HCT116 (cell line): Measurements from ENCODE around the gene TRMU. TPM values are rescaled to one million over a fixed set of nuclear protein-coding genes. Genes with fewer than 3 reads are reported as not detected.

Experiments
- ATAC-seq: fragments of 200-7000 bp; cut with Tn5 transposase; 2 replicates; pipeline ENCODE4 v1.9.1; 2020; ENCODE audit warnings: mild to moderate bottlenecking, moderate library complexity
- BruUV-seq: library from RNA; stranded (reverse); fragments of 400-500 nt; replicated peaks from 2 replicates; lab custom pipeline; 2021; lab: Mats Ljungman, UMichigan
- CTCF ChIA-PET: fragments of 300-600 bp; sonication (Branson Sonifier 250); formaldehyde crosslinking; loops from one replicate; lab custom pipeline; 2021; ENCODE audit warnings: antibody characterized with exemption; lab: Charles Lee
- POLR2A ChIA-PET: fragments of 300-600, 350-600 bp; sonication (Branson Sonifier 250); formaldehyde crosslinking; loops from one replicate; lab custom pipeline; 2021; ENCODE audit warnings: antibody characterized with exemption; lab: Charles Lee
- RAD21 ChIA-PET, 2 experiments: fragments of 300-600 bp; sonication (Branson Sonifier 250); formaldehyde crosslinking; loops; one replicate each; lab custom pipeline; 2023; ENCODE audit warnings: low total read pairs in 2 of 2; ENCODE audit not compliant: uncharacterized antibody in 2 of 2, unreplicated experiment in 2 of 2, low non-redundant PET in 1 of 2; lab: Charles Lee
- DNase-seq: peaks from one replicate; pipeline ENCODE4 v3.0.0-alpha.2; 2010; ENCODE audit warnings: low read depth, low spot score
- H2AFZ ChIP-seq: fragments of 200-600 bp; shearing (Covaris generic), sonication (generic); 2 replicates; pipeline ENCODE4 v1.6.1; 2017; ENCODE audit warnings: low read depth, mixed run types, mixed read lengths, antibody characterized with exemption, low read length; ENCODE audit not compliant: poor library complexity, severe bottlenecking
- H3K27ac ChIP-seq: 2 replicates; pipeline ENCODE4 v1.5.1; 2012; ENCODE audit warnings: low read depth, low read length
- H3K27me3 ChIP-seq: fragments of 200-600 bp; sonication (generic); 2 replicates; pipeline ENCODE4 v1.6.1; 2016; ENCODE audit warnings: mixed run types, low read length, mixed read lengths; ENCODE audit not compliant: insufficient read depth
- H3K36me3 ChIP-seq, 2 experiments: fragments of 200-500 bp in 1 of 2; fragments of 200-600 bp in 1 of 2; sonication (Bioruptor generic) in 1 of 2; sonication (generic) in 1 of 2; 2 replicates each; pipeline versions ENCODE4 v1.5.1 to v1.6.1; 2014 to 2016; ENCODE audit warnings: low read length in 2 of 2, inconsistent platforms in 1 of 2, mixed read lengths in 1 of 2, mixed run types in 1 of 2; ENCODE audit not compliant: insufficient read depth in 2 of 2, control insufficient read depth in 1 of 2
- H3K4me1 ChIP-seq, 2 experiments: fragments of 200-600 bp in 1 of 2; sonication (generic) in 1 of 2; 2 replicates each; pipeline versions ENCODE4 v1.5.1 to v1.6.1; 2012 to 2017; ENCODE audit warnings: low read length in 2 of 2, inconsistent platforms in 1 of 2, mild to moderate bottlenecking in 1 of 2, mixed read lengths in 1 of 2, mixed run types in 1 of 2, moderate library complexity in 1 of 2; ENCODE audit not compliant: insufficient read depth in 2 of 2, control insufficient read depth in 1 of 2
- H3K4me2 ChIP-seq: fragments of 200-600 bp; sonication (generic); 2 replicates; pipeline ENCODE4 v1.6.1; 2017; ENCODE audit warnings: mixed run types, low read length, mixed read lengths
- H3K4me3 ChIP-seq, 2 experiments: fragments of 200-600 bp in 1 of 2; sonication (generic) in 1 of 2; replicated peaks in 1 of 2; 2 replicates each; pipeline ENCODE4 v1.5.1; 2011 to 2016; ENCODE audit warnings: low read length in 2 of 2, control low read depth in 1 of 2, low read depth in 1 of 2, mild to moderate bottlenecking in 1 of 2, mixed read lengths in 1 of 2, mixed run types in 1 of 2
- H3K79me2 ChIP-seq: fragments of 200-600 bp; sonication (generic); 2 replicates; pipeline ENCODE4 v1.6.1; 2017; ENCODE audit warnings: mild to moderate bottlenecking, mixed run types, low read length, moderate library complexity, mixed read lengths; ENCODE audit not compliant: insufficient read depth
- H3K9ac ChIP-seq: fragments of 200-600 bp; sonication (generic); 2 replicates; pipeline ENCODE4 v1.6.1; 2016; ENCODE audit warnings: low read length, mixed read lengths
- H3K9me2 ChIP-seq: fragments of 200-600 bp; sonication (generic), shearing (Covaris generic); 2 replicates; pipeline ENCODE4 v1.6.1; 2017; ENCODE audit warnings: mixed run types, mild to moderate bottlenecking, moderate library complexity; ENCODE audit not compliant: insufficient read depth
- H3K9me3 ChIP-seq, 2 experiments: fragments of 200-500 bp in 1 of 2; fragments of 200-600 bp in 1 of 2; sonication (Bioruptor generic) in 1 of 2; sonication (generic) in 1 of 2; 2 replicates each; pipeline ENCODE4 v1.6.1; 2014 to 2017; ENCODE audit warnings: low read length in 2 of 2, mixed read lengths in 2 of 2, inconsistent platforms in 1 of 2, low read depth in 1 of 2, mild to moderate bottlenecking in 1 of 2, mixed run types in 1 of 2, moderate library complexity in 1 of 2; ENCODE audit not compliant: control insufficient read depth in 1 of 2, insufficient read depth in 1 of 2
- H4K20me1 ChIP-seq: fragments of 200-600 bp; sonication (generic), shearing (Covaris generic); 2 replicates; pipeline ENCODE4 v1.6.1; 2017; ENCODE audit warnings: mixed run types, mild to moderate bottlenecking, moderate library complexity; ENCODE audit not compliant: insufficient read depth
- ATF3 ChIP-seq: IDR thresholded peaks from 2 replicates; pipeline ENCODE4 v1.6.1; 2012
- CEBPB ChIP-seq: IDR thresholded peaks from 2 replicates; pipeline ENCODE4 v1.6.1; 2012; ENCODE audit warnings: low read depth
- EGR1 ChIP-seq: IDR thresholded peaks from 2 replicates; pipeline ENCODE4 v1.6.1; 2012; ENCODE audit warnings: low read depth
- ELF1 ChIP-seq: IDR thresholded peaks from 2 replicates; pipeline ENCODE4 v1.6.1; 2012; ENCODE audit warnings: low read depth, borderline replicate concordance
- EZH2 ChIP-seq: fragments of 200-600 bp; sonication (generic); IDR thresholded peaks from 2 replicates; pipeline ENCODE4 v1.6.1; 2017; ENCODE audit warnings: antibody characterized with exemption, mixed run types
- JUND ChIP-seq: IDR thresholded peaks from 2 replicates; pipeline ENCODE4 v1.6.1; 2012
- MAX ChIP-seq: IDR thresholded peaks from 2 replicates; pipeline ENCODE4 v1.6.1; 2012
- POLR2A ChIP-seq: IDR thresholded peaks from 2 replicates; pipeline ENCODE4 v1.7.0; 2011; ENCODE audit warnings: borderline replicate concordance; ENCODE audit not compliant: insufficient read depth, insufficient read length; ENCODE audit errors: extremely low read depth
- POLR2AphosphoS5 ChIP-seq: IDR thresholded peaks from 2 replicates; pipeline ENCODE4 v1.6.1; 2011; ENCODE audit warnings: mild to moderate bottlenecking, low read depth, low read length, moderate library complexity
- SP1 ChIP-seq: IDR thresholded peaks from 2 replicates; pipeline ENCODE4 v1.6.1; 2012; ENCODE audit warnings: low read depth
- YY1 ChIP-seq: IDR thresholded peaks from 2 replicates; pipeline ENCODE4 v1.6.1; 2011; ENCODE audit warnings: low read length, low read depth, moderate library complexity, mild to moderate bottlenecking; ENCODE audit not compliant: insufficient replicate concordance; ENCODE audit errors: extremely low read depth
- ZFX ChIP-seq: fragments of 450-650 bp; IDR thresholded peaks from 2 replicates; pipeline ENCODE4 v1.6.1; 2017
- intact Hi-C: fragments of 100-400 bp; cut with micrococcal nuclease; formaldehyde crosslinking; loops from 2 replicates; pipeline ENCODE4 v1.10.0; 2022
- total RNA-seq: library from RNA; stranded (reverse); gene quantifications from one replicate; pipeline ENCODE4 v1.2.1, GENCODE V29; 2021; ENCODE audit not compliant: unreplicated experiment

Gene TRMU
- total RNA-seq, 1 experiment from 2014 or later: 65.4 TPM

- ChIA-PET RAD21 (no interaction called here), CTCF (no interaction called here), POLR2A (no interaction called here)
- peaks cover 66% of the 10 kb centered on the region for H3K79me2 ChIP-seq
- ATAC-seq: no peak
- no TSS peak for BruUV-seq
- H3K27ac ChIP-seq: no peak overlapping the region
- no peak for DNase-seq
- TF ChIP-seq ELF1 (no peak), JUND (no peak), EGR1 (no peak), MAX (no peak), YY1 (no peak), ZFX (no peak), SP1 (no peak), POLR2AphosphoS5 (no peak), POLR2A (no peak), CEBPB (no peak), ATF3 (no peak), EZH2 (no peak)
- no peak overlapping the region for H3K4me3 ChIP-seq
- H3K4me1 ChIP-seq: peaks cover 6 to 11% of the 10 kb centered on the region in 2 experiments; a peak in 3 of 4 replicates
- H3K36me3 ChIP-seq: peaks cover 56 to 74% of the 10 kb centered on the region in 2 experiments; a peak in 3 of 4 replicates
- no peak overlapping the region for H2AFZ ChIP-seq
- no peaks in the 10 kb centered on the region for H3K27me3 ChIP-seq
- H3K9me3 ChIP-seq: no peaks in the 10 kb centered on the region
- no peaks in the 10 kb centered on the region for H4K20me1 ChIP-seq
- no peak overlapping the region for H3K9ac ChIP-seq
- H3K4me2 ChIP-seq: no peak overlapping the region
- intact Hi-C loops: no loop called here
- H3K9me2 ChIP-seq: no peaks in the 10 kb centered on the region
Measured at GRCh38 chr22:46340676-46341075, 5.2 kb downstream of the TRMU start.
